GM06990 (cell line): ENCODE results near the gene RIT2.

Experiments used
- DNase-seq: peaks from one replicate; pipeline ENCODE4 v3.0.0-alpha.2; 2011; ENCODE audit not compliant: insufficient read length; ENCODE audit errors: extremely low read depth
- H3K27me3 ChIP-seq: replicated peaks from 2 replicates; pipeline ENCODE4 v1.6.0; 2011; ENCODE audit warnings: low read length; ENCODE audit not compliant: control insufficient read depth, insufficient read depth
- H3K36me3 ChIP-seq: 2 replicates; pipeline ENCODE4 v1.5.1; 2011; ENCODE audit warnings: low read length; ENCODE audit not compliant: control insufficient read depth, insufficient read depth
- H3K4me3 ChIP-seq: replicated peaks from 2 replicates; pipeline ENCODE4 v1.5.1; 2011; ENCODE audit warnings: low read depth, mild to moderate bottlenecking, control low read depth, low read length
- TF ChIP-seq, protein P1 (sequence below): IDR thresholded peaks from 2 replicates; pipeline ENCODE4 v1.5.1; 2011; ENCODE audit warnings: low read length, control low read depth, mild to moderate bottlenecking, inconsistent platforms; ENCODE audit not compliant: insufficient read depth, poor library complexity, severe bottlenecking

Gene RIT2

GRCh38 chr18:42915299-42915698, 200.2 kb downstream of the RIT2 start:
- DNase-seq, result no peak
- Histone ChIP-seq H3K27me3 (no peaks in the 10 kb centered on the region), H3K36me3 (no peaks in the 10 kb centered on the region), H3K4me3 (no peak overlapping the region)
- TF ChIP-seq, protein P1, sequence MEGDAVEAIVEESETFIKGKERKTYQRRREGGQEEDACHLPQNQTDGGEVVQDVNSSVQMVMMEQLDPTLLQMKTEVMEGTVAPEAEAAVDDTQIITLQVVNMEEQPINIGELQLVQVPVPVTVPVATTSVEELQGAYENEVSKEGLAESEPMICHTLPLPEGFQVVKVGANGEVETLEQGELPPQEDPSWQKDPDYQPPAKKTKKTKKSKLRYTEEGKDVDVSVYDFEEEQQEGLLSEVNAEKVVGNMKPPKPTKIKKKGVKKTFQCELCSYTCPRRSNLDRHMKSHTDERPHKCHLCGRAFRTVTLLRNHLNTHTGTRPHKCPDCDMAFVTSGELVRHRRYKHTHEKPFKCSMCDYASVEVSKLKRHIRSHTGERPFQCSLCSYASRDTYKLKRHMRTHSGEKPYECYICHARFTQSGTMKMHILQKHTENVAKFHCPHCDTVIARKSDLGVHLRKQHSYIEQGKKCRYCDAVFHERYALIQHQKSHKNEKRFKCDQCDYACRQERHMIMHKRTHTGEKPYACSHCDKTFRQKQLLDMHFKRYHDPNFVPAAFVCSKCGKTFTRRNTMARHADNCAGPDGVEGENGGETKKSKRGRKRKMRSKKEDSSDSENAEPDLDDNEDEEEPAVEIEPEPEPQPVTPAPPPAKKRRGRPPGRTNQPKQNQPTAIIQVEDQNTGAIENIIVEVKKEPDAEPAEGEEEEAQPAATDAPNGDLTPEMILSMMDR, result no peak

GRCh38 chr18:42914476-42914875, 201.0 kb downstream of the RIT2 start:
- TF ChIP-seq, protein P1, result no peak
- Histone ChIP-seq H3K27me3 (no peaks in the 10 kb centered on the region), H3K36me3 (no peaks in the 10 kb centered on the region), H3K4me3 (no peak overlapping the region)
- no peak for DNase-seq

- Histone ChIP-seq H3K4me3 (no peak overlapping the region), H3K36me3 (no peaks in the 10 kb centered on the region), H3K27me3 (no peaks in the 10 kb centered on the region)
- DNase-seq, result no peak
- TF ChIP-seq, protein P1, result no peak
Observed at GRCh38 chr18:42909095-42909494, 206.4 kb downstream of the RIT2 start.

- Histone ChIP-seq H3K4me3 (no peak overlapping the region), H3K27me3 (no peaks in the 10 kb centered on the region), H3K36me3 (no peaks in the 10 kb centered on the region)
- TF ChIP-seq, protein P1, result no peak
- DNase-seq, result no peak
Observed at GRCh38 chr18:42906761-42907160, 208.7 kb downstream of the RIT2 start.

DNA sequence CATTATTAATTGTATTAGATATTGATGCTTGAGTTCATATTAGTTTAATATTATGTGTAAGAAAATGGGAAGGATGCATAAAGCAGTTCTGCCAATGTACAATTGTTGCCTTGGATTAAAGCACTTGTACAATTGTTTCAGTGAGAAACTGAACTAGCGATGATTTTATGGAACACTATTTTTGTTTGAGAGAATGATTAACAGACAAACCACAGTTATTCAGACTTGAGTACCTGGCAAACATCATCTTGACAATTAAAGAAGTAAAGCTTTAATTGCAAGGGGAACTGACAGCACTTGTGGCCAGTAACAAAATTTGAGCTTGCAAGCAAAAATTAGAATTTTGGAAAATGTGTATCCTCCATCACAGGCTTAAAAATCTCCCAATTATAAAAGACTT, 214.3 kb downstream of the RIT2 start:
- Histone ChIP-seq H3K4me3 (no peak overlapping the region), H3K27me3 (no peaks in the 10 kb centered on the region), H3K36me3 (no peaks in the 10 kb centered on the region)
- DNase-seq, result no peak
- TF ChIP-seq, protein P1, result no peak

DNA sequence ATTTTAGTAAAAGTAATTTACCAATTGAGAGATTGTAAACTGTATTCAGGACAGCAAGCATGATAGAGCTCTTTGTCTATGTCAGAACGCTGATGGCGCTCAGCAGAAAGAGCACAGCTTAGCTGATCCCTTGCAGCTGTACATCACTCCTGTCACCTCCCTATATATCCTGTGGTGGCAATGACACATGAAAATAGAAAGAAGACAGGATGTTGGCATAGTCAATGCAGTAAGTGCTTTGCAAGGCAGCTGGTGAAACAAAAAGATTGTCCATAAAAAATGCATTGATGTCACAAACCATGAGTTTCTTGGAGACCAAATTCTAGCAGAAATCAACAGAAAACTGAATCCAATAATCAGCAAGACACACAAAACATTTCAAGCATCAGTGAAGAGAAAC, 221.5 kb downstream of the RIT2 start:
- H3K4me3 ChIP-seq, result no peak overlapping the region
- H3K27me3 ChIP-seq, result no peaks in the 10 kb centered on the region
- H3K36me3 ChIP-seq, result no peaks in the 10 kb centered on the region
- TF ChIP-seq, protein P1, result no peak
- DNase-seq, result no peak
